HG03103 (cell line): Measurements from ENCODE around the gene EVI5.
"Not testable (repeated sequence)": the region's sequence is repeated elsewhere in the genome, so short reads cannot be mapped to it uniquely, and the experiment has no call there.

Experiments used
- ATAC-seq: cut with Tn5 transposase; IDR thresholded peaks from one replicate; pipeline ENCODE4 v1.9.1; 2021; ENCODE audit warnings: low read depth; ENCODE audit not compliant: unreplicated experiment

Gene EVI5

GRCh38 chr1:92707292-92707691, 77.6 kb downstream of the EVI5 start:
- ATAC-seq: no peak

GRCh38 chr1:92705446-92705845, 79.5 kb downstream of the EVI5 start:
- ATAC-seq: no peak

- ATAC-seq: no peak
Observed at GRCh38 chr1:92701147-92701546, 83.8 kb downstream of the EVI5 start.

- no peak for ATAC-seq
Observed at GRCh38 chr1:92698932-92699331, 86.0 kb downstream of the EVI5 start.

- ATAC-seq: no peak
Observed at GRCh38 chr1:92695104-92695503, 89.8 kb downstream of the EVI5 start.

GRCh38 chr1:92691925-92692324, 93.0 kb downstream of the EVI5 start:
- ATAC-seq: no peak

GRCh38 chr1:92690212-92690906, 94.5 kb downstream of the EVI5 start:
- no peak for ATAC-seq

GRCh38 chr1:92679980-92680379, 104.9 kb downstream of the EVI5 start:
- ATAC-seq: no peak

- ATAC-seq: no peak
Observed at GRCh38 chr1:92663775-92664174, 121.1 kb downstream of the EVI5 start.

- no peak for ATAC-seq
Observed at GRCh38 chr1:92662048-92662447, 122.9 kb downstream of the EVI5 start.

GRCh38 chr1:92657701-92658100, 127.2 kb downstream of the EVI5 start:
- ATAC-seq: no peak

GRCh38 chr1:92655197-92655801, 129.6 kb downstream of the EVI5 start:
- no peak for ATAC-seq

- ATAC-seq: no peak
Observed at GRCh38 chr1:92653605-92654381, 131.1 kb downstream of the EVI5 start.

- ATAC-seq: not testable (repeated sequence)
Observed at GRCh38 chr1:92640686-92641085, 144.2 kb downstream of the EVI5 start.

- ATAC-seq: no peak
Observed at GRCh38 chr1:92638498-92638897, 146.4 kb downstream of the EVI5 start.

GRCh38 chr1:92635203-92635602, 149.7 kb downstream of the EVI5 start:
- ATAC-seq: not testable (repeated sequence)

- no peak for ATAC-seq
Observed at GRCh38 chr1:92623187-92623778, 161.6 kb downstream of the EVI5 start.

GRCh38 chr1:92619466-92620189, 165.3 kb downstream of the EVI5 start:
- no peak for ATAC-seq

GRCh38 chr1:92601044-92601443, 183.9 kb downstream of the EVI5 start:
- no peak for ATAC-seq

GRCh38 chr1:92599184-92599583, 185.7 kb downstream of the EVI5 start:
- no peak for ATAC-seq

GRCh38 chr1:92589361-92589760, 195.5 kb downstream of the EVI5 start:
- ATAC-seq: not testable (repeated sequence)
